Left ventricle myocardium superior (tissue), 1 donor: Measurements from ENCODE around the gene KLF12. TPM values are rescaled to one million over a fixed set of nuclear protein-coding genes. Genes with fewer than 3 reads are reported as not detected.

ENCODE experiments used
- ATAC-seq: fragments of 200-7000 bp; cut with Tn5 transposase; one replicate; pipeline ENCODE4 v1.9.1; 2020; ENCODE audit warnings: mild to moderate bottlenecking, moderate library complexity
- DNase-seq: peaks from one replicate; pipeline ENCODE4 v3.0.0-alpha.2; 2020
- intact Hi-C: fragments of 100-400 bp; cut with micrococcal nuclease; formaldehyde crosslinking; loops from one replicate; pipeline ENCODE4 v1.11.0; 2022
- total RNA-seq: library from RNA; stranded (reverse); fragmentation: NEBNext Ultra II Directional; extraction: Animal tissue kit (Norgen Biotek cat#: 25700); gene quantifications from one replicate; pipeline ENCODE4 v1.2.1, GENCODE V29; 2021
- donor health status: DM: no; HTN: yes; CAD: no; lungs with severe emphysema.

Gene KLF12
- total RNA-seq, 1 donor from 2014 or later: 17.4 TPM

DNA sequence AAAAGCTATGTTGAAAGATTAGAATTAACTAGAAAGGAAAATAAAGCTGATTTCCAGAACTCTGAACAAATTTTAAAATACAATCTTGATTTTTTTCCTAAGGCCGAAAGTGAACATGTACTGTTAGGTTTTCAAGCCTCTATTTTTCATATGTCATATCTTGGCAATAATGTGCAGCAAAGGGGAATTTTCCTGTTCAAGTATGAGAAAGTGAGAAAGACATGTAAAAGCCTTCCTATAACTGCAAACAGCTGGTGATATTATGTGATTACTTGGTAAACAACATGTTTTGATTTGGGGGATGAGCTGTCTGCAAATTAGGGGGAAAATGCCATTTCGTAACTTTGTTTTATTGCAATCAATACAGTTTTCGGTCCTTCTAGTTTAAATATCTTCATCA, 4.0 kb upstream of the KLF12 start:
- DNase-seq: no peak
- intact Hi-C loops: loop anchor here (10.0 kb wide), 1 partner anchor 383 kb away; no protein-coding TSS in a partner anchor
- ATAC-seq: no peak

DNA sequence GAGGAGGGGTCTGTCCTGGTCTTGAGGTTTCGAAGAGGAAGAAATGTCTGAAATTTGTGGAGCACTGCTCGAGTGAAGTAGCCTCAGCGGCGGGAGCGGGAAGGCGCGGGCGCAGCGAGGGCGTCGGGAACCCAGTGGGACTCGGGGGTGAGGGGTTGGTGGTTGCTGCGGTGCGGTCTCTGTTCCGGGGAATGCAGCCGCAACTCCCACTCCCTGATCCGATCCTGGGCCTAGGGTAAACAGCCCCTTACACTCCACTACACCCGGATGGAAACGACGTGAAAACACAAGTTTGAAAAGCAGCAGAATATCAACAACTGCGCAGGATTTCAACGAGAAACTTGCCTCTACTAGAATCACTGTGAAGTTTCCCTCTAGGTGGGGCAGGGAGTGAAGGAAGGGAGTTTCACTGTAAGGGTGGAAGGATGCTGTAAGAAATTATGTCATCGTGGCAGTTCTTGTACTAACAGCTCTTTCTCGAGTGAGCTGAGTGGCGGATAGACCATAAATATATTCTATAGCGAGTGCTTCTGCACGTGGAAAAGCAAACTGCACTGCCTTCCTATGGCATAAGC, 2.0 kb upstream of the KLF12 start:
- DNase-seq (peak; percentile 48), ATAC-seq (no peak)
- intact Hi-C loops: loop anchor here (10.0 kb wide), 1 partner anchor 381 kb away; no protein-coding TSS in a partner anchor

DNA sequence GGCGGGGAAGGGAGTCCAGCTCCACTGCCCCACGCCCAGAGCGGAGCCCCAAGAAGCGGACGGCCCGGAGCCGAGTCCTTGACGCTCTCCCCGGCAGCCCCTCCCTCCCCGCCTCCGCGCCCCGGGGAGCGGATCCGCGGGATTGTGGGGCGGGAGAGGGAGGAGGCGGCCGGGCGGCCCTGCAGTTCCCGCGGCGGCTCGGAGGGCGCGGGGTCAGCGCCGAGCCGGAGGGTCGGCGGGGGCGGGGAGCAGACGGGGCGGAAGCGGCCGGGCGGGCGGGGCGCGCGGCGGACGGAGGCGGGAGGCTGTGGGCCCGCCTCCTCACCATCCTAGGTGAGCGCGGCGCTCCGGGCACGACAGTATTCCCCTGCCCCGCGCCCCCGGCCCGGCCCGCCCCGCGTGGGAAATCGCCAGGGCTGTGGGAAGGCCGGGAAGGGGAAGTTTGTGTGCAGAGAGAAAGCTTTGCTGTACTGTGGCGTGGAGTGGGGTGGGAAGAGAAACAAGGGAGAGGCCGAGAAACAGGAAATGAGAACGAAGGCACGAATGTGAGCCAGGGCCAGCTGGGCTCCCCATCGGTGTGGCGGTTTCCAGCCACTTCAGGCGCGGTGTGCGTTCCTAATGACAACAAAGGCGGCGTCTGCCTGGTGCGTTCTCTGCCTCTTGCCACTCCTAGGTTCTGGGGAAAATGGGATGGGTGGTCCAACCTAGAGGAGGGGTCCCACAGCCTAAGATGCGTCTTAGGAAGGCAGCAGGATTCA, 1.3 kb upstream of the KLF12 start:
- intact Hi-C loops: loop anchor here (10.0 kb wide), 1 partner anchor 381 kb away; no protein-coding TSS in a partner anchor
- ATAC-seq (peak; percentile 68), DNase-seq (peak; percentile 87)

DNA sequence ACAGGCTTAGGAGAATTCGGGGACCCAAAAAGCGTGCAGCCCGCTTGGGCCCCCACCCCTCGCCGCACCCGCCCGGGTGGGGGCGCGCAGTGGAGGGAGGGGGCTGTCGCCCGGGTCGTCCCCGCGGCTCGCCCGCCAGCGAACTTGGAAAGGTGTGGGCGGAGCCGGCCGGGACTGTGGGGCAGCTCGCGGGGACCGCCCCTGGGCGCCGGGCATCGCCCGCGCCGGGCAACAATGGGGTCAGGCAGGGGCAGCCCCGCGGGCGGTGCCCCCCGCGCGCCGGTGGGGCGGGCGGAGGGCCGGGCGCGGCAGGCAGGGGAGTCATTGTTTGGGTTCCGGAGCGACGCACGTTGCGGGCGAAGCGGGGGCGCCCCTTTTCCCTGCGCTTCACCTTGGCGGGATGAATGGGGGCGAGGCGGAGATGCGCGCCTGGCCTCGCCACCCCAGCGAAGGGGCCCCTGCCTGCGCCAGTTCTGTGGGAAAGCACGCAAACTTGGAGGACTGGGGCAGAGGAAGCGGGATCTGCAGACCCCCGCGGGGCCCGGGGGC, 647 bp upstream of the KLF12 start:
- ATAC-seq (peak; percentile 63), DNase-seq (peak; percentile 81)
- intact Hi-C loops: loop anchor here (5.0 to 10.0 kb wide), 2 partner anchors 73 to 380 kb away; no protein-coding TSS in a partner anchor

DNA sequence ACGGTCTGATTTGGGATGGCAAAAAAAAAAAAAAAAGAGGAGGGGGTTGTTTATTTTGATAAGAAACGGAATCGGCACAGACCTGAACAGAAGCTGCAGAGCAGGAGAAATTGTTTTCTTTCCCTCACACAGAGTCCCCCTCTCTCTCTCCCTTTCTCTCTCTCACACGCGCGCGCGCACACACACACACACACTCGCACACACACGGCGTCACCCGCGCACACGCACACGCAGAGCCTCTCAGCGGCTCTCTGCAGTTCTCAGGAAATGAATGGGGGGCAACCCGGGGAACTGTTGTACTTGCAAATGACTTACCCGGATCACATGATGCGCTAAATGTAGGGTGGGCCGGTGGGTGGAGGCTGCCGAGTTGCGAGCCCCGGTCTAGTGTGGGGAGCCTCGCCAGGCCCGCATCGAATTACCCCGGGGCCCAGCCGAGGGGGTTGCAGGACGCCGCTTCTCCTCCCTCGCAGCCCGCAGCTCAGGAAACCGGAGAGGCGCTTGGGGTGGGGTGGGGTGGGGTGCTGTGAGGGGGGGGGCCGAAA, 475 bp downstream of the KLF12 start:
- ATAC-seq: peak; percentile 66
- intact Hi-C loops: loop anchor here (5.0 to 10.0 kb wide), 2 partner anchors 71 to 379 kb away; no protein-coding TSS in a partner anchor
- DNase-seq: peak; percentile 91

DNA sequence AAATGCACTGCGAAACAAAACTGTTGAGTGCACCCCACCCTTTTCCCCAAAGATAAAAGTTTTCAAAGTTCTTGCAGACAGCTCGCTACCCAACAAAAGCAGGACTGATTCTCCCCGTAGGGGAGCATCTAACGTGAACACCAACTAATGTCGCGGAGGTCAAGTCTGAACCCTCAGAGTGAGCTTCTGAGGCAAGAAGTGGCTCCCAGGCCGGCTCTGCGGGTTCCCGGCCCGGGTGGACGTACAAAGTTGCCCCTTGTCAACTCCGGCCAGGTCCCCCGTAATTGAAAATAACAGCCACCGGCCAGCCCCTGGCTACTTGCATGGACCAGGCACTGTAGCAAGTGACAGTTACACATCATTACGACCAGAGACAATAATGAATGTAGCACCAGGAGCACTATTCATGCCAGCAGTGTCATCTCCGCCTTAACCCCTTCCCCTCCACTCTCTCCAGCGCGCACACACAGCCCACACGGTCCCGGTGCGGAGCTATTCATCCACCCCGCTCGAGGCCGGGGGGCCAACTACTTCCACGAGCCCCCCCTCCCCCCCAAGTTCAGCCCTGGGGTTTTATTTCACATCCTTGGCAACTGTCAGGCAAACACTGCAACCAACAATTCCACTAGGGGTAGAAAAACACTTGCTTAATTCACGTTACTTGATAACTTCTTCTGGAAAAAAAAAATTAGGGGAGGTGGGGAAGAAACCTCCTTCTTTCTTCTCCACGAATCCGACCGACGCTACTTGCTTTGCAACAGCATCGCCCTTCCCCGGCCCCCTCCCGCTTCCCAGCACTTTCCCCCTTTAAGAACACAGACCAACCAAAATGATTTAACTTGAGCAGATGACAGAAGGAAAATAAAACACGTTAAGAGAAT, 1.2 kb downstream of the KLF12 start:
- intact Hi-C loops: loop anchor here (5.0 to 10.0 kb wide), 2 partner anchors 71 to 378 kb away; no protein-coding TSS in a partner anchor
- ATAC-seq (no peak), DNase-seq (peak; percentile 51)

DNA sequence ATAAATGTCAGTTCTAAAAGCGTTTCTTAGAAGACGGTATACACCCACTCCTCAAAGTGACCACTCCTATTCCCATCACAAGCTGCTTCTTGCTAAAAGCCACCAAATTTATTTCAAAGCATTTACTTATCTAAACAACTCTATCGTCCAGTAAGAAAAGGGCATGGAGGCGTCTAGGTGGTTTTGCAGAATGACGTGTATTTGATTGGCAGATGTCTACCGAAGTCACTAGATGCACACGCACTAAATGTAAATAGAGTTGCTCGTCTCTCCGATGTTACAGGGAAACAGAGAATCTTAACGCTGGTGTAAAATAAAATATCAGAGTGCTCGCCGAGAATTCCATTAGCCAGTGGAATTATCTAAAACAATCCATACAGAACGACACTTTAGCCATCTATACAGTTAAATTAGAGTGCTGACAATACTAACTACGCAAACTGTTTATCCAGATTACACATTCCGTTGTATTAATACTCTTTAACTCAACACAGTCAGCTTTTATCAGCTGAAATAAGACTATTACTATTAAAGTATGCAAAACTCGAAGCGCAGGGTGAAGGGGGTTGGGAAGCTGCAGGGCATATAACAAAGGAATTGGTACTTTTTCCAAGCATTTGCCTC, 1.9 kb downstream of the KLF12 start:
- intact Hi-C loops: loop anchor here (5.0 to 10.0 kb wide), 2 partner anchors 70 to 377 kb away; no protein-coding TSS in a partner anchor
- no peak for DNase-seq
- no peak for ATAC-seq

DNA sequence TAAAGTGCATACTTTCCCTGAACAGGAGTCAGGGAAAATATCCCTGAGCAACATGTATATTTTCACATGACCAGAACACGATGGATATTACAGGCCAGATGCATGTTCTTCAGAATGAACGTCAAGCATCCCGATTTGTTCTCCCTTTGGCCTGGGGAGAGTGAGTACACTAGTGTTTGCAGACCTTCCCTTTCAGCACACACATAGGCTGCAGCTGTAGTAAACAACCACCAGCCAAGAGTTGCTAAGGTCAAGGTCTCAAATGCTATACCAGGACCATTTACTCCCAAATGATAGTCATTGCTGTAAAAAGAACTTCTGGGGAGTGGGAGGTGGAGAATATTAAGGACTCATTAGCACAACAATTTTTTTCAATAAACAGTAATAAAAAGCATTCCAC, 3.0 kb downstream of the KLF12 start:
- DNase-seq (no peak), ATAC-seq (no peak)
- intact Hi-C loops: loop anchor here (5.0 to 10.0 kb wide), 2 partner anchors 69 to 376 kb away; no protein-coding TSS in a partner anchor

DNA sequence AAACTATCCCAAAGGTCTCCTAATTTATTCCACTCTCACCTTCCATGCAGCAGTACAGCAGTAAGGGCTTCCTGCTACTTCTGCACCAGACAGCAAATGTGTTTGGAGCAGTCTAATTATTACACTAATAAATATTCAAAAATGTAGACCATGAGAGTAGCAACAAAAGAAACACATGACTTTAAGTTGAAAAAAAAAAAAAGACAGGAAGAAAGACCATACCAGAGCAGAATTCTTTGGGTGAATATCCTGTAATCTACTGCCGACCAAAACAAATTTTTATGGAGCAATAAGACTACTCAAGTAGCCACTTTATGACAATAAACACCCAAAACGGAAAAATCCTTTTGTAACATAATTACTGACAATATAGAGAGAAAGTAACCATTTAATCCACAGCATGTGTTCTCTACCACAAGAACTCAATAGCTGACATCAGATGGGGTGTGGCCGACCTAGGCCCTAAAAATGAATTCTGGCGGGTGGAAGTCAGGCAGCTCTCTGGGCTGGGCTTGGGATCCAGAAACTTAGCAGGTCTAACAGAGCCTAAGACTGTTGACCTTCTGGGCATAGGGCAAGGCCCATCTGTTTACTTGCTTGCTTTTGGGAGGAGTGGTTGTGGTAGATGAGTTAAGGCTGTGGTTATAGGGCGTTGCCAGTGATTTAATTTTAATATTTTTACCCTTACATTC, 4.6 kb downstream of the KLF12 start:
- ATAC-seq (no peak), DNase-seq (no peak)
- intact Hi-C loops: loop anchor here (5.0 to 10.0 kb wide), 2 partner anchors 67 to 375 kb away; no protein-coding TSS in a partner anchor

DNA sequence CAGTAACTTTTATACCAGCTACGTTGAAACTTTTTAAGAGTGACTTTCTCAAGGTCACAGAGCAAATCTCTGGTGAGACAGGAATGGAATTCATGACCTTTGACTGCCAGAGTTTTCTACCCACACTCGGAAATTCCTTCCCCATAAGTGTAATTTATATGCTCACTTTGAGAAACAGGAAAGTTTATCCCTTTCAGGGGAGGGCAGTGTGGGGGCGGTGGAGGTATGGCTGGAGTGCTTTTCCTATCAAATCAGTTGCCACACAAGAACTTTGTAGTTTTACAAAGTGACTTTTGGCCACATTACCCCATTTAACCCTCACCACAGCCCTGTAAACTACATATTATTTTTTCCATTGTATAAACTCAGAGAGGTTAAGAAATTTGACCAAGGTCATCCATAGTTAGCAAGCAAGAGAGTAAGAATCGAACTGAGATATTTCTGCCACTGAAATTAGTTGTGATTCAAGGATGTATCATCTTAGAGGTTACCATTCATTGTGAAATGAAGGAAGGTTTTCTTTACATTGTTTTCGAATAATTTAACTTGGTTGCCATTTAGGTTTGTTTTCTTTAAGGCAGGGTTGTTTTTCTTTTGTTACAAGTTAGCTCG, 5.9 kb downstream of the KLF12 start:
- no peak for DNase-seq
- intact Hi-C loops: no loop called here
- no peak for ATAC-seq

DNA sequence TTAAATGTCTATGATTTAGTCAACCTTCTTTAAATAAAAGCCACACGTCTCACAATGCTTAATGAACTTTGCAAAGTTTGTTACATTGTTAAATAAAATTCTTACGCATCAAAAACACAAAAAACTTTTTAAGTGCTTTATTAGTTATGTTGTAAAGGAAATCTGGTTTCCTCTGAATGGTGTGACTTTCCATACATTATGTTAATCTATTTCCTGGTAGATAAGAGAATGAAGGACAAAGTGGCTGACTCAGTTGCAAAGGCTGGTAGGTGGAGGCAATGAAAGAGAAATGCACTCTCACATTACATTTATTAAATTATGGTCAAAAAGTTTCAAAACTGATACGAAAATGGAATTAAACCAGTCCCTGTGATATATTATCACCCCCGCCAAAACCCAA, 15.9 kb downstream of the KLF12 start:
- DNase-seq (no peak), ATAC-seq (no peak)
- intact Hi-C loops: no loop called here

DNA sequence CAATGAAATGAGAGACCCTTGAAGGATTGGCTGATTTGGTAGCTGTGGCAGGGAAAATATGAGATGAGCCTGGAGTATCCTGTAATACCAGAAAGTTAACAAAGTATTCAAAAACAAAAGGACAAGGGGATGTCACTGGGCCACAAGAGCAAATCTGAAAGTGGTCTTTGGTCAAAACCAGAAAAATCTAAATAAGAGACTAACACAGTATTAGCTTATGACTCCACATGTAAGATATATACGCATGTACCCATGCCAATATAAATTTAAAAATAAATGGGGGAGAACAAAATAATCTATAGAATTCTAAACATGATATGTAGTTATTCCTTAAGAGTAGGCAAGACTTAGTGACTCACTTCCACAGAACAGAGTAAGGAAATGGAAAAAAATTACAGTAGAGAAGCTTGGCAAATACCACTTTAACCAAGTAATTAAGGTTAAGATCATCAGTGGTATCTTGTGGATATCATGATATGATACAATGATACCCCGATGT, 16.9 kb downstream of the KLF12 start:
- DNase-seq (no peak), ATAC-seq (no peak)
- intact Hi-C loops: no loop called here

DNA sequence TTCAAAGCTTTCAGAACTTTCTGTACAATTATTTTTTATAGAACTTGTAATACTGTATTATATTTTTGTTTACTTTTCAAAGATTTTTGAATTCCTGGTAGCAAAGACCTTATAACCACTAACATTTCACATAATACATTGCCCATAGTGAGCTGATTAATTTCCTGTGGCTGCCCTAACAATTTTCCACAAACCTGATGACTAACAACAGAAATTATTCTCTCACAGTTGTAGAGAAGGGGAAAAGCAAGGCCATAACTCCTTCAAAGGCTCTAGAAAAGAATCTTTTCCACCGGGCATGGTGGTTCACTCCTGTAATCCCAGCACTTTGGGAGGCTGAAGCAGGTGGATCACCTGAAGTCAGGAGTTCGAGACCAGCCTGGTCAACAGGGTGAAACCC, 19.1 kb downstream of the KLF12 start:
- intact Hi-C loops: no loop called here
- ATAC-seq (no peak), DNase-seq (no peak)

DNA sequence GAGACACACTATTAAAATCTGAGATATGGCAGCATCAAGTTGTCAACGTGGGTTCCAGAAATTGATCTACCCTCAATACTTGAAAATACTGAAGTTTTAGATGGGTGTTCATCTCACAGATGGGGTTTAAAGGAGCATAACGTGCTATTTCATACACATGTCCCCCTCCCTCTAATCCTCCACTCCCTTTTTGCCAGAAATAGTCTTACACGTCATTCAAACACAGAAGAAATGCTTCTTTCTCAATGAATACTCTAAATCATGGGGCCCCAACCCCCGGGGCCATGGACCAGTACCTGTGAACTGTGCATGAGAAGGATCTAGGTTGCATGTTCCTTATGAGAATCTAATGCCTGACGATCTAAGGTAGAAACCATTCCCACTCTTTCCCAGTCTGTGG, 19.6 kb downstream of the KLF12 start:
- ATAC-seq (no peak), DNase-seq (no peak)
- intact Hi-C loops: no loop called here

DNA sequence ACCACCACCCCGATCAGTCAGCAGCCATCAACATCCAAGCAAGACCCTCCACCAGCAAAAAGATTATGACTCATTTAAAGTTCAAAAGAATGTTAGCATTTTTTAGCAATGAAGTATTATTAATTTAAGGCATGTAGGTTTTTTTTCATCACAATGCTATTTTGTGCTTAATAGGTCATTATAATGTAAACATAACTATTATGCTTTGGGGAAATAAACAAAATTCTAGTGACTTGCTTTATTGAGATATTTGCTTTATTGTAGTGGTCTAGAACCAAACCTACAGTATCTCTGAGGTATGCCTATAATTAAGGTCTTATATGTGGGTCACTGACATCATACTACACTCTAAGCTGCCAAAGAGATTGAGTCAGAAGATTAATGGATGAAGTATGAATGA, 20.0 kb downstream of the KLF12 start:
- ATAC-seq: no peak
- intact Hi-C loops: no loop called here
- no peak for DNase-seq

DNA sequence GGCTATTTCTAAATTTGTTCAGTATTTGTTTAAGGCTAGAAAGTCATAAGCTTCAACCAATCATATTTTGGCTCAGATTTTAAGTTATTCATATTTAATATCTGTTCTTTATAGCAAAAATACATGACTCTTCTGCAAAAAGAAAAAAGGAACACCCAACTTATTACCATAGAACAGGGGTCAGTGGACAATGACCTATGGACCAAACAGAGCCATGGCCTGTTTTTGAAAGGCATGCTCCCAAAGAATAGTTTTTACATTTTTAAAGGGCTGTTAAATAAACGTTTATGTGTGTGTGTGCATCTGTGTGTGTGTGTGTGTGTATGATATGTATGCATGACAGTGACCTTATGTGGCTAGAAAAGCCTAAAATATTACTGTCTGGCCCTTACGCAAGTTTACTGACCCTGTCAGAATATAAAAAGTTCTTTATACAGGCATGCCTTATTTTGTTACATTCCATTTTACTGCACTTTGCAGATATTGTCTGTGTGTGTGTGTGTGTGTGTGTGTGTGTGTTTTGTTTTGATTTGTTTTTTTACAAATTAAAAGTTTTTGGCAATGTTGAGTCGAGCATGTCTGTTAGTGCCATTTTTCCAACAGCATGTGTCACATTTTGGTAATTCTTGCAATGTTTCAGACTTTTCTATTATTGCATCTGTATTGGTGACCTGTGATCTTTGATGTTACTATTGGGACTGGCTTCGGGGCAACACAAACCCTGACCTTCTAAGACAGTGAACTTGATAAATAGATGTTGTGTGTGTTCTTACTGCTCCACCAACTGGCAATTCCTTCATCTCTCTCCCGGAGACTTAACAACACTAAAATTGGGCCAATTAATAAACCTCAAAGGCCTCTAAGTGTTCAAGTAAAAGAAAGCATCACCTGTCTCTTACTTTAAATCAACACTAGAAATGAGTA, 22.0 kb downstream of the KLF12 start:
- no peak for ATAC-seq
- intact Hi-C loops: no loop called here
- no peak for DNase-seq
